Measurements from ENCODE around the gene UGGT2. TPM values are rescaled to one million over a fixed set of nuclear protein-coding genes. Genes with fewer than 3 reads are reported as not detected.

The UGGT2 gene
- total and polyA plus RNA-seq, 4 donors: 7.6 to 60.2 (median 16.3) TPM

DNA sequence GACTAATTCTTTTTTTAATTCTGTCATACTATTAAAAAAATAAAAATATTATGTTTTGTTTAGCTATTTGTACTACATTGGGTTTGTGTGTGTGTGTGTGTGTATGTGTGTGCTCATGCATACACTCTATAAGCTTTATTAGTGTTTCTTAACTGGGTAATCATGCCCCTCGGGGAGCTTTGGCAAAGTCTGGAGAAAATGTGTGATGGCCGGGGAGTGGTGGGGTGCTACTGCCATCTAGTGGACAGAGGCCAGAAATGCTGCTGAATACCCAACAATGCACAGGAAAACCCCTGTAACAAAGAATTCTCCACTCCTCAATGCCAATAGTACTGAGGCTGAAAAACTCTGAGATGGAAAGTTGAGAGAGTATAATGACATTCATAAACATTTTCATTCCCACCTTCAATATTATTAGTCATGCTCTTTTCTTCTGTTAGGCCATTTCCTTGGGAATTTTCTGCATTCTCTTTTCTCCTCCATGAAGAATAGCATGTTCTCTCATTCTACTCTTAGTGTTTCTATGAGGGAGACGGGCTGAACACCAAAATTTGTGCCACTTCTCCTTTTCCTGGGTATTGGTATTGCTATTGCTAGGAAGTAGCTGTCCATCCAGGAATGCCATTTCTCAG lies 219.0 kb downstream of the UGGT2 start:
- DNase-seq (peak; percentile 80 to 88 (median 87)), ATAC-seq (ENCODE audit: insufficient read depth, low FRiP score) (peak; percentile 91)
- Histone ChIP-seq H3K9ac (ENCODE audit: insufficient read depth in 1 of 2, low read length in 2 of 2) (no peak overlapping the region), H3K4me3 (no peak overlapping the region), H3K27me3 (ENCODE audit: control insufficient read depth in 3 of 3, insufficient read depth in 3 of 3, low read length in 2 of 3) (no peaks in the 10 kb centered on the region), H3K9me3 (ENCODE audit: control insufficient read depth in 4 of 4, insufficient read depth in 3 of 4, low read length in 3 of 4) (peaks cover 0 to 3% (median under 1%) of the 10 kb centered on the region in 4 donors), H3K27ac (ENCODE audit: low read depth in 1 of 2, low read length in 1 of 2) (no peak overlapping the region), H3K4me1 (ENCODE audit: control insufficient read depth in 5 of 5, insufficient read depth in 5 of 5, low read length in 5 of 5) (peaks cover 0 to 7% (median 0%) of the 10 kb centered on the region in 5 donors), H3K36me3 (ENCODE audit: control insufficient read depth in 4 of 4, insufficient read depth in 4 of 4, low read length in 4 of 4) (peaks cover 0 to 8% (median under 1%) of the 10 kb centered on the region in 4 donors)
- 16 to 21% methylated on average over 3 of the region's 3 CpGs for WGBS, 2 donors
- TF ChIP-seq, protein P1, sequence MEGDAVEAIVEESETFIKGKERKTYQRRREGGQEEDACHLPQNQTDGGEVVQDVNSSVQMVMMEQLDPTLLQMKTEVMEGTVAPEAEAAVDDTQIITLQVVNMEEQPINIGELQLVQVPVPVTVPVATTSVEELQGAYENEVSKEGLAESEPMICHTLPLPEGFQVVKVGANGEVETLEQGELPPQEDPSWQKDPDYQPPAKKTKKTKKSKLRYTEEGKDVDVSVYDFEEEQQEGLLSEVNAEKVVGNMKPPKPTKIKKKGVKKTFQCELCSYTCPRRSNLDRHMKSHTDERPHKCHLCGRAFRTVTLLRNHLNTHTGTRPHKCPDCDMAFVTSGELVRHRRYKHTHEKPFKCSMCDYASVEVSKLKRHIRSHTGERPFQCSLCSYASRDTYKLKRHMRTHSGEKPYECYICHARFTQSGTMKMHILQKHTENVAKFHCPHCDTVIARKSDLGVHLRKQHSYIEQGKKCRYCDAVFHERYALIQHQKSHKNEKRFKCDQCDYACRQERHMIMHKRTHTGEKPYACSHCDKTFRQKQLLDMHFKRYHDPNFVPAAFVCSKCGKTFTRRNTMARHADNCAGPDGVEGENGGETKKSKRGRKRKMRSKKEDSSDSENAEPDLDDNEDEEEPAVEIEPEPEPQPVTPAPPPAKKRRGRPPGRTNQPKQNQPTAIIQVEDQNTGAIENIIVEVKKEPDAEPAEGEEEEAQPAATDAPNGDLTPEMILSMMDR (IDR thresholded peaks at IDR 0.05; ENCODE audit: control extremely low read depth, extremely low read depth): peak; percentile 88

DNA sequence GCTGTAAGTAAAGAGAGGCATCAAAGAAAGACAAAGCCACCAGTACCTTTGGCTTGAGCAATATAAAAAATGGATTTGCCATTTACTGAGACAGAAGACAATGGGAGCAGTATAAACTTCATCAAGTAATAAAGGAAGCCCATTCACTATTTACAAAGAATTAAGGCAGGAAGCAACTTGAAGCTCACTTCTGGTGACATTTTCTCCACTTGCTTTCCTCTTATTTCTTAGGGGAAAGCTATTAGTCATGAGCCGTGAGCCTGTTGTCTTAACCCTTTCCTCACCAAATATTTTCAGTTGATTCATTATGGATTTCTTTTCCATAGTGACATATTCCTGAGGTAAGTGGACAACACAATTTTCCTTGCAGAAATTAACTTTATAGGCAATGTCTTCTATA lies 219.5 kb downstream of the UGGT2 start:
- Histone ChIP-seq H3K9me3 (ENCODE audit: control insufficient read depth in 4 of 4, insufficient read depth in 3 of 4, low read length in 3 of 4) (peaks cover 0 to 3% (median under 1%) of the 10 kb centered on the region in 4 donors), H3K4me1 (ENCODE audit: control insufficient read depth in 5 of 5, insufficient read depth in 5 of 5, low read length in 5 of 5) (peaks cover 0 to 7% (median 0%) of the 10 kb centered on the region in 5 donors), H3K4me3 (no peak overlapping the region), H3K27me3 (ENCODE audit: control insufficient read depth in 3 of 3, insufficient read depth in 3 of 3, low read length in 2 of 3) (no peaks in the 10 kb centered on the region), H3K27ac (ENCODE audit: low read depth in 1 of 2, low read length in 1 of 2) (no peak overlapping the region), H3K9ac (ENCODE audit: insufficient read depth in 1 of 2, low read length in 2 of 2) (no peak overlapping the region), H3K36me3 (ENCODE audit: control insufficient read depth in 4 of 4, insufficient read depth in 4 of 4, low read length in 4 of 4) (peaks cover 0 to 8% (median under 1%) of the 10 kb centered on the region in 4 donors)
- TF ChIP-seq, protein P1 (IDR thresholded peaks at IDR 0.05; ENCODE audit: control extremely low read depth, extremely low read depth): no peak
- DNase-seq: peak in 1 of 3 donors; percentile 5
- WGBS, 2 donors: 6 to 17% methylated on average over 1 of the region's 1 CpG
- ATAC-seq (ENCODE audit: insufficient read depth, low FRiP score): no peak

DNA sequence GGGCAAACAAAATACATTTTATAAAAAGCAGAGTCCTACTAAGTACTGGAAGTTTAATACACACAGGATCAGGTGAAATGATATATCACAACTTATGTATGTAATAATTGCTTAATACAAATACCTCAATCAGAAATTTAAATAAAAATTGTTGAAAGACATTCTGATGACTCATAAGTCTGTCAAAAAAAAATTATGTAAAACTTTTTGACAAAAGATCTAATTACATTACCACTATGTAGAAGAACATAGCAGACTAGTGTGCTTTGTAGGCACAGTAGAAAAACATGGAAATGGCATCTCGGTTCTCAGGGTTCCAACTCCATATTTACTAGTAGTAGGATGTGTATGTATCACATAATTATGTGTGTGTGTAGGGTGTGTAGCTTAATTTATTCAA lies 220.1 kb downstream of the UGGT2 start:
- 85 to 90% methylated on average over 1 of the region's 1 CpG for WGBS, 2 donors

More for the DNA sequence above, 220.1 kb downstream of the UGGT2 start:
- DNase-seq: no peak
- ATAC-seq (ENCODE audit: insufficient read depth, low FRiP score): no peak
- H3K27ac ChIP-seq (ENCODE audit: low read depth in 1 of 2, low read length in 1 of 2): no peak overlapping the region
- H3K4me1 ChIP-seq (ENCODE audit: control insufficient read depth in 5 of 5, insufficient read depth in 5 of 5, low read length in 5 of 5): peaks cover 0 to 7% (median 0%) of the 10 kb centered on the region in 5 donors
- H3K9ac ChIP-seq (ENCODE audit: insufficient read depth in 1 of 2, low read length in 2 of 2): no peak overlapping the region
- TF ChIP-seq, protein P1 (IDR thresholded peaks at IDR 0.05; ENCODE audit: control extremely low read depth, extremely low read depth): no peak
- H3K27me3 ChIP-seq (ENCODE audit: control insufficient read depth in 3 of 3, insufficient read depth in 3 of 3, low read length in 2 of 3): no peaks in the 10 kb centered on the region
- peaks cover 0 to 3% (median under 1%) of the 10 kb centered on the region in 4 donors for H3K9me3 ChIP-seq (ENCODE audit: control insufficient read depth in 4 of 4, insufficient read depth in 3 of 4, low read length in 3 of 4)
- no peak overlapping the region for H3K4me3 ChIP-seq
- H3K36me3 ChIP-seq (ENCODE audit: control insufficient read depth in 4 of 4, insufficient read depth in 4 of 4, low read length in 4 of 4): peaks cover 0 to 8% (median under 1%) of the 10 kb centered on the region in 4 donors
